Fibroblast of skin of right biceps (primary cell): ENCODE measurements around the gene ADD3.

Experiments
- DNase-seq: peaks from one replicate; pipeline ENCODE4 v3.0.0-alpha.2; 2013

ADD3 gene

GRCh38 chr10:110158051-110159005, 150.5 kb downstream of the ADD3 start:
- no peak for DNase-seq

GRCh38 chr10:110160081-110160480, 152.3 kb downstream of the ADD3 start:
- no peak for DNase-seq

GRCh38 chr10:110160522-110160921, 152.7 kb downstream of the ADD3 start:
- DNase-seq, result no peak

- no peak for DNase-seq
These were observed 155.0 kb downstream of the ADD3 start for GRCh38 chr10:110162741-110163145.

- no peak for DNase-seq
These were observed 155.5 kb downstream of the ADD3 start for GRCh38 chr10:110163192-110163773.

GRCh38 chr10:110163841-110164240, 156.1 kb downstream of the ADD3 start:
- no peak for DNase-seq

GRCh38 chr10:110165239-110165638, 157.5 kb downstream of the ADD3 start:
- no peak for DNase-seq

GRCh38 chr10:110167149-110167548, 159.4 kb downstream of the ADD3 start:
- no peak for DNase-seq

- no peak for DNase-seq
These were observed 161.1 kb downstream of the ADD3 start for GRCh38 chr10:110168601-110169481.

GRCh38 chr10:110169586-110169985, 161.8 kb downstream of the ADD3 start:
- DNase-seq, result no peak

GRCh38 chr10:110170142-110170971, 162.6 kb downstream of the ADD3 start:
- no peak for DNase-seq

- no peak for DNase-seq
These were observed 163.2 kb downstream of the ADD3 start for GRCh38 chr10:110171032-110171431.

GRCh38 chr10:110172155-110172554, 164.4 kb downstream of the ADD3 start:
- DNase-seq, result no peak

GRCh38 chr10:110174201-110174600, 166.4 kb downstream of the ADD3 start:
- no peak for DNase-seq

- no peak for DNase-seq
These were observed 167.0 kb downstream of the ADD3 start for GRCh38 chr10:110174816-110175215.

- DNase-seq, result no peak
These were observed 167.6 kb downstream of the ADD3 start for GRCh38 chr10:110175406-110175805.

GRCh38 chr10:110176141-110177030, 168.6 kb downstream of the ADD3 start:
- DNase-seq, result no peak

- no peak for DNase-seq
These were observed 171.4 kb downstream of the ADD3 start for GRCh38 chr10:110179220-110179619.

GRCh38 chr10:110181451-110181850, 173.7 kb downstream of the ADD3 start:
- no peak for DNase-seq

GRCh38 chr10:110181911-110182310, 174.1 kb downstream of the ADD3 start:
- DNase-seq, result no peak

GRCh38 chr10:110184398-110184797, 176.6 kb downstream of the ADD3 start:
- no peak for DNase-seq
